Raji (cell line): ENCODE results near the gene MLIP.

Experiments
- POLR2A ChIP-seq: IDR thresholded peaks from 2 replicates; pipeline ENCODE4 v1.6.1; 2011; ENCODE audit warnings: low read depth, low read length, control low read depth; ENCODE audit not compliant: insufficient read depth

MLIP gene

DNA sequence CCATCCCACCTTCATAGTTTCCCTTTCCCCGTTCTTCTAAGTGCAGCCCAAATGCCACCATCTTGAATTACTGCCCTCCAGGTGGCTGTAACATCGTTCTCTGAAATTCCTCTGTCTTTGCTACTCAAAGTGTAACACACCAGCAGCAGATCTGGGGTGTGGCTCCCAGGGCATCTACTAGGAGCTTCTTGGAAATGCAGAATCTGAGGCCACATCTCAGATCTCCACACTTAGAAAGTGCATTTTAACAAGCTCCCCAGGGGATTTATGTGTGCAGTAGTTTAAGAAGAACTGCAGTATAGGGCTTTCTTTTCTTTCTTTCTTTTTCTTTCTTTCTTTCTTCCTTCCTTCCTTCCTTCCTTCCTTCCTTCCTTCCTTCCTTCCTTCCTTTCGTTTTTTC is 1.7 kb upstream of the MLIP start:
- TF ChIP-seq POLR2A: no peak

DNA sequence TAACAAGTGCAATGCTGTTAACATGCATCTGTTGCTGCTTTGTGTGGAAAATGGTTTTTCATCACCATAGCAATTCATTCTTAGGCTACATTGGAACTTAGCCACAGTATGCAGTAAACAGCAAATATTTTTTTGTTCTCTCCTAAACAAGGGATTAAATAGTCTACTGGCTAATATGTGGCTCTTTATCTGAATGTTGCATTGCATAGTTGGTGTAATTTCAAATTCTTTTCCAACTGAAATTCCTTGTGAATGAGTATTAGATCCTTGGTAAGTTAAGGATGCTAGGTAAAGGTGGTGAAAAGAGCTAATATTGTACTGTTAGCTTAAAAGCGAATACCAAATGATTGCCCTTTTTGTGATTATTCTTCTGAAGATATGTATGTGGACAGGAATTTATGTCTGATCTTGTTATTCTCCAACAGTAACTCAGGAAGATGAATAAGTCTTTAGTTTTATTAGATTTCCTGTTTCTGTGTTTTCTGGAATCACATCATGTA is 958 bp downstream of the MLIP start:
- TF ChIP-seq POLR2A: no peak

DNA sequence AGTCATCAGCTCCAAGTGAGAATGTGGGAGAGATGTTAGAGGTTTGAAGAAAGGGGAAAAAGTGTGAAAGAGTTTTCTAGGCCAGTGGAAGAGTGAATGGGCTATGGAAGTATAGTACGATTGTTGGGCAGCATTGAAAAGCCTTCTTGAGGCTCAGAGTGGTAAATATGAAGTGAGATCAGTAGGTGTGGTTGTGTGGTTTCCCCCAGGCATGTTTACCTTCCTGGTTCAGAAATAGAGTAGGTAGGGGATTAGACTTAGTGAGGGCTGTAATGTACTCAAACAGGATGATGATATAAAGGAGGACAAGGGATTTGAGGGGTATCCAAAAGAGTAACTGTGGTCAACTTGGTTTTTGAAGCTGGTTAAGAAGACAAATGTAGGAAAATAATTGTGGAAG is 3.7 kb downstream of the MLIP start:
- no peak for TF ChIP-seq POLR2A

DNA sequence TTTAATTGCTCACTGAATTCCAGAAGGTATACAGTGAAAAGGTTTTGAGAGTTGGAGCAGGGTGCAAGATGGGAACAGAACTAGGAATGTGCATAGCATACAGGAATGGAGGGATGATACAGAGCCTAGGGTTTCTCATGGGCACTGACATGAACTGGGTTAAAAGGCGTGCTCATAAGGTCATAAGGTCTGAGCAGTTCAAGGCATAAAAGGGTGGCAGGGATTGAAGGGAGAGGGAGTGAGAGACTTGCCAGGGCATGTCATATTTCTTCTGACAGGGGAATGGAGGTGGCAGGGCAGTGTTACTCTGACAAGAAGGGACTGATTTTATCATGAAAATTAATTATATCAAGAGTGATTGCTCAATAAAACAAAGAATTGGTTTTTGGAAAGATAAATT is 4.7 kb downstream of the MLIP start:
- TF ChIP-seq POLR2A: no peak

DNA sequence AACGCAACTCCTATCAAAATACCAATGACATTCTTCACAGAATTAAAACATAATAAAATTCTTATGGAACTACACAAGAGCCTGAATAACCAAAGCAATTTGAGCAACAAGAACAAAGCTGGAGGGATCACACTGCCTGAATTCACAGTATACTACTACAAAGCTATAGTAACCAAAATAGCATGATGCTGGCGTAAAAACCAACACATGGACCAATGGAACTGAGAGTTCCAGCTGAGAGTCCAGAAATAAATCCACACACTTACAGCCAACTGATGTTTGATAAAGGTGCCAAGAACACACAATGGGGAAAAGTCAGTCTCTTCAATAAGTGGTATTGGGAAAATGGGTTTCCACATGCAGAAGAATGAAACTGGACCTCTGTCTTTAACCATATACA is 6.9 kb downstream of the MLIP start:
- no peak for TF ChIP-seq POLR2A

DNA sequence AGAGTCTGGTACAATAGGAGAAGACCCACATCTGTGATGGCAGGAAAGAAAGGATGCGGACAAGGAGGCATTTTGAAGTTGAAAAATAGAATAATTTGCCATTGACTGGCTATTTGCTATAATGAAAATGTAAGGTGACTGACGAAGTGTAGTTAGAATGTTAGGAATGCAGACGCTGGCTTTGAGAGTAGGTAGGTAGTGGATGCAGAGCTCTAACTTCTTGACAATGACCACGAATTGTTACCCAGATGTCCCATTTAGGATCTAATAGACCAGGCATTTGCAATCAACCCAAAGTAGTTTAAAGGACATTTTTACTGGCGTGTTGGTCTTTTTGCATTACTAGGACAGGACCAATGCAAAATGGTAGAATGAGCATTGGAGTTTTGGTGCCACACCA is 14.2 kb downstream of the MLIP start:
- no peak for TF ChIP-seq POLR2A

DNA sequence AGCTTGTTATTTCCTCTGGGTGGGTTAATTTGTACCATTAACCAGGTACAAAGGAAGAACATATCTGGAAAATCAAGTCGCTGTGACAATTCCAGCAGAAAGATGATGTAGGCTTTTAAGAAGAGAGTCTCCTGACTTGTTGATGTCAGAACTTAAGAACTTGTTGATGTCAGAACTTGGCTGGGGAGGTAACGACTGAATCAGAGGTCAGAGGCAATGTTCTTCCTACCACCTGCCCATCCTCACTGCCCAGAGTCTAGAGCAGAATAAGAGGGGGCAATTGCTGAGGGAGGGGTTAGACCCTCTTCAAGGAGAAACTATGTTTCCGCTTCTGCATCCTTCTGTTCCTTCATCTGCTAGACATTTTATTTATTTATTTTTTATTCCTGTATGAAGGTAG is 18.9 kb downstream of the MLIP start:
- TF ChIP-seq POLR2A: no peak

DNA sequence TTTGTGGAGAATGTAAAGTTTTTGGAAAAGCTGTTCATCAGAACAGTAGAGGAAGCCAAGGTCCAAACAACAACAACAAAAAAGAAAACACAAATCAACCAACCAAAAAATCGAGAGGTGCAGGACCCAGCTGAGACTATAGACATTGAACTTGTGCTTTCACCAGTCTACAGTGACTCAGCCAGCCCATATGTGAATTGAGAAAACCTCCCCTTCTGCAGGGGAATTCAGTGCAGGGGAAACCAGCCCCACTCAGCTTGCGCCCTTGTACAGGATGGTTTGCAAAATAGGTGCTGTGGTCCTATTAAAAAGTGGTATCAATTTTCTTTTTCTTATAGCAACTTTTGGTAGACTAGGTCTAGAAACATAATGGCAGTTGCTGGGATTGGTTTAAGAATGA is 21.3 kb downstream of the MLIP start:
- TF ChIP-seq POLR2A: no peak

DNA sequence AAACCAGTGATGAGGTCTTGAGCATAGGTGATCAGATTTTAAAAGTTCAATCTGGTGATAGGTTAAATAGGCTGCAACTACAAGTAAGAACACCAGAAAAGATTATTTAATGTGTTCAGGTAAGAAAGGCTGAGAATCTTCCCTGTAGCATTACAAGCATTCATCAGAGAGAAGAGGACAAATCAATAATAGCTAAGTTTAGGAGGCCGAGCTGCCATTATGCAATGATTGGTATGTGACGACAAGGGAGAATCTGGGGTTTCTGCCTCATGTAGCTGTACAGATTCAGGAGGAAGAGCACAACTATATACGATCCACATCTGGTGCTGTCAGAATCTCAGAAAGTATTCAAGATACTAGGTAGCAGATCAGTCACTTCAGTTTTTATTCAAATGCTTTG is 21.9 kb downstream of the MLIP start:
- TF ChIP-seq POLR2A: no peak

DNA sequence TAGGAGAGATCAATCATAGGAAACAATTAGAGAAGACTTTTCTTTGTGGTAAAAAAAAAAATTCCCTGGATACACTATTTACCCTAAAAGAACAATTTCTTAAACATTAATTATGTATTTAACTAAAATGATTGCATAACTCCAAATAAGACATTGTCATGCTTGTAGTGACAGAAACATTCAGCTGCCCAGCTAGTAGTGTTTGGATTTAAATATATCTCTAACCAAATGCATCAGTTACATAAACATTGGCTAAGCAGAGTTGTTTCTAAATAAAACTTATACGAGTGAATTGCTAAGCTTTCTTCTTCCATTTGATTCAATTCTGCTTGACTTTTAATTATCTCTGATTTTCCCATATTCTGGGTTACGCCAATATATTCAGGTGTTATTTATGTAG is 23.7 kb downstream of the MLIP start:
- TF ChIP-seq POLR2A: no peak

DNA sequence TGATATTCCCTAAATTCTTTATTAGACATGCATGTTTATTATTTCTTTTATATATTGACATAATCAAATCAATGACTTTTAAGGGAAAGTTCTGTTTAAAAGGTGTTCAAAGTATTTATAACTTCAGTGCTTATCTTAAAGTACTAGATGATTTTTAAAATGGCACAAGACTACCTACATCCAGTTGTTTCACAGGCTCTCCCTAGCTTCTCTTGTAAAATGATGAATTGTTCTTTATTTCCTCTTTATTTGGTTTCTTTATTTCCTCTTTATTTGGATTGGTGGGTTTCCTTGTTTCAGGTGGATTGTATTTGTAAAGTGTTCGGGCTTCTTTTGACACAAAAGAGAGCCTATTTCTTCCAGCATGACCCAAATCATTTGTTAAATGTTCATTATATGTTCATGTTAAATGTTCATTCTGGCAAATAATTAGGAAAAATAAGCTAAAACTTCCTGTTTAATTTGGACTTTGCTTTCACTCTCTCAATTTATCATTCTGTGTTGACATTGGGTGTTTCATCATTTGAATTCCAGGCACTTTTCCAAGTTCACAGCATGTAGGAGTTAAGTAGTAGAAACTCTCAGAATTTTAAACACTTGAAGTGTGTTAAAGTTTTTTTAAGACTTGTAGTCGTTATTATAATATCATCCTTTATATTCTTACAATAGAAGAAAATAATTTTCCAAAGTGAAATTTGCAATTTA is 24.6 kb downstream of the MLIP start:
- no peak for TF ChIP-seq POLR2A

DNA sequence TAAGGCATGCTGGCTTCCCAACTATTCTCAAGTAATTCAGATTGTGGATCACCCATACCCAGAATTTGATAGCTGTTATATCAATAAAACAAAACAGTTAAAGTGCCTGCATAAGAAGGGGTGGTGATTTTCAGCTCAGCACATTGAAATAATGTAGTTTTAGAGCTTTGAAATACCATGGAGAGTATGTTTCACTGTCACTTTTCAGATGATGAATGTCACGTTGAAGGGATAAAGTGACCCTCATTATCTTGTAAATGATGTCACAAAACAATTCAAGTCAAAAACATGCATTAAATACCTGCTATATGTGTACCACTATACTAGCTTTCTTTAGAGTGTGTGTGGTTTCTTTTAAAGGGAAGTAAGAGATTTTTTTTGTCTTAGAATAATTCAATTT is 27.6 kb downstream of the MLIP start:
- TF ChIP-seq POLR2A: no peak

DNA sequence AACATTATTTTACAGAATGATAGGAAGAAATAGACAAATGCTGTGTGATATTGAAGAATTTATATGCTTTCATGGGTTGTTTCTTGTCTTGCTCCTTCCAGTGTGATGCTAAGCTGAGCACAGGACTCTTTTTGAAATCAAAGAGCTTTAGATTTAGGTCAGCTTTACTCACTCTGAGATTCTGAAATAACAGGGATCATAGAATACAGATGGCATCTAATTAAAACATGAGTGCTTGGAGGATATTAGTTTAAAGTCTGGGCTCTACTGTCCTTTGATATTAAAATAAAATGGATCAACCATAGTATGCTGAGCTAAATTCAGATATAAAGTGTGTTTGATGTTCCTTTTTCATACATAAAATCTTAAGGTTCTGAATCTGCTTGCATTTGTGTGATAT is 29.6 kb downstream of the MLIP start:
- no peak for TF ChIP-seq POLR2A

DNA sequence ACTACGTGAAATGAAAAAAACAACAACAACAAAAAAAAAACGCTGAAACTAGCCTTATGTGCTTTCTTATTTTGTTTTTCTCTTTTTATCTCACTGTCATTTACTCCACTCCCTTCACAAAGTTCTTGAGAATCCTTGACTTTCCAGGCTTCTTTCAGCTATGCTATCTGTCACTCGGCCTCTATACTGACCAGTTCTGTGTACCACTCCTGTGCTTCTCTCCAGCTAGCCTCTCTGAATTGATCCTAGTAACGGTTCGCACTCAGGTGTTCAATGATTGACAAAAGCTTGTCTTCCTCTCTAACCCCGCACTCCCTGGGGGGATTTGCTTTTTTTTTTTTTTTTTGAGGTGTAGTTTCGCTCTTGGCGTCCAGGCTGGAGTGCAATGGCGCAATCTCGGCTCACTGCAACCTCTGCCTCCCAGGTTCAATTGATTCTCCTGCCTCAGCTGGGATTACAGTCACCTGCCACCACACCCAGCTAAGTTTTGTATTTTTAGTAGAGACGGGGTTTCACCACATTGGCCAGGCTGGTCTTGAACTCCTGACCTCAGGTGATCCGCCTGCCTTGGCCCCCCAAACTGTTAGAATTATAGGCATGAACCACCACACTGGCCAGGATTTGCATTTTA is 31.8 kb downstream of the MLIP start:
- no peak for TF ChIP-seq POLR2A

DNA sequence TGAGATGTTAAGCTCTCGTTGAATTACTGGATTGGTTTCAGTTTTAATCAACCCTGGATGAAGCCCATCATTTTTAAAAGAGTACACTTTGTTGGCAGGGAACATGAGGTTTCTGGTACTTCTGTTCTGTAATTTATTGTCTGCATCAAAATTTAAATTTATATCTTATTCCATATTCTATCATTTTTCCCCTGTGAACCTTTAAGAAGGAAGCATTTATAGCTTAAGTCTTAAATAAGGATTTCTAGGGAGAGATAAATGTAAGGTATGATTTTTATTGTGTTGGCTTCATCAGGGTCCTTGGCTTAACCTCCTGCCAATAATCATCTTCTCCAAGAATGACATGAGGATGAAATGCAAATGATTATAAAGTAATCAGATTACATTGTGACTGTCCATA is 40.6 kb downstream of the MLIP start:
- TF ChIP-seq POLR2A: no peak

DNA sequence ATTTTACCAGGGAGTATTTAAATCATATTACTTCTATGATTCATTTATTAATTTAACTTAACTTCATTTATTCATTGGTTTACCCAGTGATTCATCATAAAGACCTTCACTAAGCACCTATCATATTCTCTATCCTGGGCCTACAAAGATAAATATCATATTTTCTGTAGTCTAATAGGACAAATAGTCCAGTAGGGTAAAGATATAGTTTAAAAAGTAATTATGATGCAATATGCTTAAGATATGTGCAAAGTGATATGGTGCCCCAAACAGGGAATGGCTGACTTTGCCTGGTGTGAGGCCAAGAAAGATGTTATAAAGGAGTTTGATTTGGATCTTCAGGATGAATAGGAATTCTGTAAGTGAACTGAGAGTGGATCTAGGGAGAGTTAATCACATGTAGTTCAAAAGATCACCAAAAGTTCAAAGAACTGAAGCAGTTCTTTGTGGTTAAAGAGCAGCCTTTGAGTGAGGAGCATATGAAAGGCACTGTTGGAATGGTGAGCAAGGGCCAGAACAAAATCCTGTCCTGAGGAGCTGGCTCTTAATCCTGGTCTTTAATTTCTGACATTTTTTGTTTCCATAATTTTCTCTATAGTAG is 45.5 kb downstream of the MLIP start:
- TF ChIP-seq POLR2A: no peak
